GM23338 (cell line): ENCODE results near the gene CCNL1. TPM values are rescaled to one million over a fixed set of nuclear protein-coding genes. Genes with fewer than 3 reads are reported as not detected.

Experiments used
- ATAC-seq: fragments of 200-7000 bp; cut with Tn5 transposase; 3 replicates; pipeline ENCODE4 v1.9.1; 2020
- DNase-seq: peaks from one replicate; pipeline ENCODE4 v3.0.0-alpha.2; 2015; ENCODE audit warnings: low spot score
- H2AFZ ChIP-seq: fragments of 200-600 bp; sonication (generic); 2 replicates; pipeline ENCODE4 v1.8.0; 2016; ENCODE audit warnings: antibody characterized with exemption, mild to moderate bottlenecking, moderate library complexity
- H3F3A ChIP-seq: fragments of 200-600 bp; sonication (generic); replicated peaks from 2 replicates; pipeline ENCODE4 v1.8.0; 2017; ENCODE audit warnings: antibody characterized with exemption, mixed run types, low read depth
- H3K27ac ChIP-seq: fragments of 200-600 bp; sonication (generic); 2 replicates; pipeline ENCODE4 v1.6.1; 2016; ENCODE audit warnings: low read depth
- H3K27me3 ChIP-seq: fragments of 200-600 bp; sonication (generic); 2 replicates; pipeline ENCODE4 v1.8.0; 2016; ENCODE audit warnings: mild to moderate bottlenecking, mixed run types, moderate library complexity; ENCODE audit not compliant: insufficient read depth
- H3K36me3 ChIP-seq: fragments of 200-600 bp; sonication (generic); 2 replicates; pipeline ENCODE4 v1.8.0; 2016; ENCODE audit warnings: mild to moderate bottlenecking; ENCODE audit not compliant: insufficient read depth
- H3K4me1 ChIP-seq: fragments of 200-600 bp; sonication (generic); 2 replicates; pipeline ENCODE4 v1.8.0; 2016; ENCODE audit warnings: mild to moderate bottlenecking, moderate library complexity; ENCODE audit not compliant: insufficient read depth
- H3K4me2 ChIP-seq: fragments of 200-600 bp; sonication (generic); 2 replicates; pipeline ENCODE4 v1.7.1; 2017; ENCODE audit warnings: mixed run types
- H3K4me3 ChIP-seq: fragments of 200-600 bp; sonication (generic); 2 replicates; pipeline ENCODE4 v1.6.1; 2016; ENCODE audit warnings: mixed run types
- H3K79me2 ChIP-seq: fragments of 200-600 bp; sonication (generic); replicated peaks from 2 replicates; pipeline ENCODE4 v1.8.0; 2017; ENCODE audit warnings: mild to moderate bottlenecking; ENCODE audit not compliant: insufficient read depth
- H3K9me2 ChIP-seq: fragments of 200-600 bp; sonication (generic); 2 replicates; pipeline ENCODE4 v1.8.0; 2017; ENCODE audit not compliant: insufficient read depth
- H4K20me1 ChIP-seq: fragments of 200-600 bp; sonication (generic); replicated peaks from 2 replicates; pipeline ENCODE4 v1.8.0; 2017; ENCODE audit warnings: mild to moderate bottlenecking; ENCODE audit not compliant: insufficient read depth
- H3K27ac Mint-ChIP-seq: 2 replicates; pipeline ENCODE4 v1.8.0; 2020; ENCODE audit warnings: inconsistent platforms, mild to moderate bottlenecking, moderate library complexity, mixed read lengths
- H3K27me3 Mint-ChIP-seq: 3 replicates; pipeline ENCODE4 v1.8.0; 2022; ENCODE audit warnings: low read depth, mild to moderate bottlenecking, moderate library complexity, mixed read lengths, inconsistent platforms; ENCODE audit not compliant: insufficient read depth, poor library complexity
- H3K36me3 Mint-ChIP-seq: 3 replicates; pipeline ENCODE4 v1.8.0; 2021; ENCODE audit warnings: low read depth, mild to moderate bottlenecking, inconsistent platforms, moderate library complexity, mixed read lengths
- H3K4me1 Mint-ChIP-seq: 3 replicates; pipeline ENCODE4 v1.8.0; 2020; ENCODE audit warnings: mild to moderate bottlenecking, inconsistent platforms, mixed read lengths
- H3K4me3 Mint-ChIP-seq: 3 replicates; pipeline ENCODE4 v1.8.0; 2021; ENCODE audit warnings: moderate library complexity, mild to moderate bottlenecking, inconsistent platforms, mixed read lengths
- H3K9me3 Mint-ChIP-seq: 3 replicates; pipeline ENCODE4 v1.8.0; 2020; ENCODE audit warnings: moderate library complexity, mild to moderate bottlenecking, inconsistent platforms, mixed read lengths
- CREB1 ChIP-seq: fragments of 250-450 bp; sonication (Bioruptor Pico); IDR thresholded peaks from 2 replicates; pipeline ENCODE4 v1.5.0; 2020; ENCODE audit warnings: low read depth, mild to moderate bottlenecking, moderate library complexity
- EZH2 ChIP-seq: fragments of 200-600 bp; sonication (generic); IDR thresholded peaks from one replicate; pipeline ENCODE4 v1.8.0; 2017; ENCODE audit warnings: antibody characterized with exemption, mild to moderate bottlenecking, low read depth; ENCODE audit not compliant: unreplicated experiment
- EZH2phosphoT487 ChIP-seq: fragments of 200-600 bp; sonication (generic); IDR thresholded peaks from one replicate; pipeline ENCODE4 v1.8.1; 2018; ENCODE audit warnings: antibody characterized with exemption; ENCODE audit not compliant: unreplicated experiment
- JUNB ChIP-seq: IDR thresholded peaks from one replicate; pipeline ENCODE4 v1.6.1; 2016; ENCODE audit warnings: antibody characterized with exemption; ENCODE audit not compliant: unreplicated experiment
- NANOG ChIP-seq: IDR thresholded peaks from 2 replicates; pipeline ENCODE4 v1.6.1; 2016; ENCODE audit warnings: antibody characterized with exemption, borderline replicate concordance
- POLR2AphosphoS5 ChIP-seq: IDR thresholded peaks from 2 replicates; pipeline ENCODE4 v1.6.1; 2016; ENCODE audit warnings: antibody characterized with exemption, low read depth
- STAT1 ChIP-seq: IDR thresholded peaks from one replicate; pipeline ENCODE4 v1.6.1; 2016; ENCODE audit warnings: antibody characterized with exemption; ENCODE audit not compliant: unreplicated experiment
- ZNF114 ChIP-seq: fragments of 250-450 bp; sonication (Bioruptor Pico); IDR thresholded peaks from 2 replicates; pipeline ENCODE4 v1.5.0; 2020; ENCODE audit warnings: mild to moderate bottlenecking, moderate library complexity
- ZNF331 ChIP-seq: fragments of 250-450 bp; sonication (Bioruptor Pico); IDR thresholded peaks from 2 replicates; pipeline ENCODE4 v1.5.0; 2020; ENCODE audit warnings: low read depth, mild to moderate bottlenecking, moderate library complexity
- polyA plus RNA-seq: library from polyadenylated mRNA; unstranded; fragments of >200 nt; fragmentation: Nextera tagmentation; extraction: Ambion mirVana; gene quantifications from 2 replicates; pipeline ENCODE4 v1.2.1, GENCODE V29; 2016
- total RNA-seq: library from RNA; depleted of rRNA; stranded (reverse); fragments of >200 nt; shearing (Covaris generic); gene quantifications from 2 replicates; pipeline ENCODE4 v1.2.3, GENCODE V29; 2014
- TF ChIP-seq, protein P1 (sequence below): fragments of 250-450 bp; sonication (Bioruptor Pico); IDR thresholded peaks from 2 replicates; pipeline ENCODE4 v1.5.0; 2020; ENCODE audit warnings: mild to moderate bottlenecking, moderate library complexity
- TF ChIP-seq, protein P2 (sequence below): IDR thresholded peaks from 2 replicates; pipeline ENCODE4 v1.6.1; 2016; ENCODE audit warnings: antibody characterized with exemption
- TF ChIP-seq, protein P3 (sequence below): IDR thresholded peaks from one replicate; pipeline ENCODE4 v1.6.1; 2018; ENCODE audit warnings: antibody characterized with exemption; ENCODE audit not compliant: unreplicated experiment
- TF ChIP-seq, protein P4 (sequence below), 2 experiments: fragments of 200-600 bp in 1 of 2; sonication (generic) in 1 of 2; conservative IDR thresholded peaks; 2 replicates each; pipeline versions ENCODE4 v1.5.1 to v1.6.1; 2016 to 2017; ENCODE audit warnings: antibody characterized with exemption in 2 of 2, low read depth in 2 of 2, mild to moderate bottlenecking in 2 of 2, moderate library complexity in 1 of 2

The CCNL1 gene
- total and polyA plus RNA-seq, 2 experiments from 2014 or later: 108 to 134 TPM

DNA sequence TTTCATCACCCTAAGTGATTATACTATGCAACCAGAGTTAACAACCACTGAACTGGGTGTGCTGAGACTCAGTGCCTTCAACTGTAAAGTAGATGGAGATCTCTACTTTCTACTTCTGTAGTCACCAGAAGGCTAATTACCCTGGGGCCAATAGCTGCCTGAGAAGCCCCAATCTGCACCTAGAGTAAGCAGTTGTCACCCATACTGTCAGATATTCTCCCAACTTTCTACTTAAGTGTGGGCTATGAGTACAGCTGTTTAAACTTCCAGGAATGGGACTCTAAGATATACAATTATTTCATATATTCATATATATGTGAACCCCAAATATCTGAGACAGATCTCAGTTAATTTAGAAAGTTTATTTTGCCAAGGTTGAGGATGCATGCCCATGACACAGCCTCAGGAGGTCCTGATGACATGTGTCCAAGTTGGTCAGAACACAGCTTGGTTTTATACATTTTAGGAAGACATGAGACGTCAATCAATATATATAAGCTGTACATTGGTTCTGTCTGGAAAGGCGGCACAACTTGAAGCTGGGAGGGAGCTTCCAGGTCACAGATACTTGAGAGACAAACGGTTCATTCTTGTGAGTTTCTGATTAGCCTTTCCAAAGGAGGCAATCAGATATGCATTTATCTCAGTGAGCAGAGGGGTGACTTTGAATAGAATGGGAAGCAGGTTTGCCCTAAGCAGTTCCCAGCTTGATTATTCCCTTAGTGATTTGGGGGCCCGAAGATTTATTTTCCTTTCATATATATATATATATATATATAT, 41.9 kb downstream of the CCNL1 start:
- Histone ChIP-seq H2AFZ (no peak overlapping the region), H3F3A (0 out of 2 replicates have a peak, but pooled peaks cover 3% of the 10 kb centered on the region), H3K9me2 (no peaks in the 10 kb centered on the region; the same call in 1 of the 2 replicates), H3K4me2 (no peak overlapping the region), H3K79me2 (no peaks in the 10 kb centered on the region), H3K4me3 (no peak overlapping the region), H3K27ac (no peak overlapping the region), H4K20me1 (no peaks in the 10 kb centered on the region), H3K4me1 (no peaks in the 10 kb centered on the region), H3K36me3 (no peaks in the 10 kb centered on the region; the same call in 1 of the 2 replicates), H3K27me3 (peaks cover 5% of the 10 kb centered on the region; the same call in 1 of the 2 replicates)
- no peak for ATAC-seq
- no peaks in the 10 kb centered on the region for H3K36me3 Mint-ChIP-seq
- no peak overlapping the region for H3K4me3 Mint-ChIP-seq
- TF ChIP-seq ZNF114 (CRISPR knock-in tag) (no peak), STAT1 (no peak), EZH2phosphoT487 (no peak), NANOG (no peak), CREB1 (CRISPR knock-in tag) (no peak), ZNF331 (CRISPR knock-in tag) (no peak), POLR2AphosphoS5 (no peak), JUNB (no peak), EZH2 (no peak)
- TF ChIP-seq, protein P1, sequence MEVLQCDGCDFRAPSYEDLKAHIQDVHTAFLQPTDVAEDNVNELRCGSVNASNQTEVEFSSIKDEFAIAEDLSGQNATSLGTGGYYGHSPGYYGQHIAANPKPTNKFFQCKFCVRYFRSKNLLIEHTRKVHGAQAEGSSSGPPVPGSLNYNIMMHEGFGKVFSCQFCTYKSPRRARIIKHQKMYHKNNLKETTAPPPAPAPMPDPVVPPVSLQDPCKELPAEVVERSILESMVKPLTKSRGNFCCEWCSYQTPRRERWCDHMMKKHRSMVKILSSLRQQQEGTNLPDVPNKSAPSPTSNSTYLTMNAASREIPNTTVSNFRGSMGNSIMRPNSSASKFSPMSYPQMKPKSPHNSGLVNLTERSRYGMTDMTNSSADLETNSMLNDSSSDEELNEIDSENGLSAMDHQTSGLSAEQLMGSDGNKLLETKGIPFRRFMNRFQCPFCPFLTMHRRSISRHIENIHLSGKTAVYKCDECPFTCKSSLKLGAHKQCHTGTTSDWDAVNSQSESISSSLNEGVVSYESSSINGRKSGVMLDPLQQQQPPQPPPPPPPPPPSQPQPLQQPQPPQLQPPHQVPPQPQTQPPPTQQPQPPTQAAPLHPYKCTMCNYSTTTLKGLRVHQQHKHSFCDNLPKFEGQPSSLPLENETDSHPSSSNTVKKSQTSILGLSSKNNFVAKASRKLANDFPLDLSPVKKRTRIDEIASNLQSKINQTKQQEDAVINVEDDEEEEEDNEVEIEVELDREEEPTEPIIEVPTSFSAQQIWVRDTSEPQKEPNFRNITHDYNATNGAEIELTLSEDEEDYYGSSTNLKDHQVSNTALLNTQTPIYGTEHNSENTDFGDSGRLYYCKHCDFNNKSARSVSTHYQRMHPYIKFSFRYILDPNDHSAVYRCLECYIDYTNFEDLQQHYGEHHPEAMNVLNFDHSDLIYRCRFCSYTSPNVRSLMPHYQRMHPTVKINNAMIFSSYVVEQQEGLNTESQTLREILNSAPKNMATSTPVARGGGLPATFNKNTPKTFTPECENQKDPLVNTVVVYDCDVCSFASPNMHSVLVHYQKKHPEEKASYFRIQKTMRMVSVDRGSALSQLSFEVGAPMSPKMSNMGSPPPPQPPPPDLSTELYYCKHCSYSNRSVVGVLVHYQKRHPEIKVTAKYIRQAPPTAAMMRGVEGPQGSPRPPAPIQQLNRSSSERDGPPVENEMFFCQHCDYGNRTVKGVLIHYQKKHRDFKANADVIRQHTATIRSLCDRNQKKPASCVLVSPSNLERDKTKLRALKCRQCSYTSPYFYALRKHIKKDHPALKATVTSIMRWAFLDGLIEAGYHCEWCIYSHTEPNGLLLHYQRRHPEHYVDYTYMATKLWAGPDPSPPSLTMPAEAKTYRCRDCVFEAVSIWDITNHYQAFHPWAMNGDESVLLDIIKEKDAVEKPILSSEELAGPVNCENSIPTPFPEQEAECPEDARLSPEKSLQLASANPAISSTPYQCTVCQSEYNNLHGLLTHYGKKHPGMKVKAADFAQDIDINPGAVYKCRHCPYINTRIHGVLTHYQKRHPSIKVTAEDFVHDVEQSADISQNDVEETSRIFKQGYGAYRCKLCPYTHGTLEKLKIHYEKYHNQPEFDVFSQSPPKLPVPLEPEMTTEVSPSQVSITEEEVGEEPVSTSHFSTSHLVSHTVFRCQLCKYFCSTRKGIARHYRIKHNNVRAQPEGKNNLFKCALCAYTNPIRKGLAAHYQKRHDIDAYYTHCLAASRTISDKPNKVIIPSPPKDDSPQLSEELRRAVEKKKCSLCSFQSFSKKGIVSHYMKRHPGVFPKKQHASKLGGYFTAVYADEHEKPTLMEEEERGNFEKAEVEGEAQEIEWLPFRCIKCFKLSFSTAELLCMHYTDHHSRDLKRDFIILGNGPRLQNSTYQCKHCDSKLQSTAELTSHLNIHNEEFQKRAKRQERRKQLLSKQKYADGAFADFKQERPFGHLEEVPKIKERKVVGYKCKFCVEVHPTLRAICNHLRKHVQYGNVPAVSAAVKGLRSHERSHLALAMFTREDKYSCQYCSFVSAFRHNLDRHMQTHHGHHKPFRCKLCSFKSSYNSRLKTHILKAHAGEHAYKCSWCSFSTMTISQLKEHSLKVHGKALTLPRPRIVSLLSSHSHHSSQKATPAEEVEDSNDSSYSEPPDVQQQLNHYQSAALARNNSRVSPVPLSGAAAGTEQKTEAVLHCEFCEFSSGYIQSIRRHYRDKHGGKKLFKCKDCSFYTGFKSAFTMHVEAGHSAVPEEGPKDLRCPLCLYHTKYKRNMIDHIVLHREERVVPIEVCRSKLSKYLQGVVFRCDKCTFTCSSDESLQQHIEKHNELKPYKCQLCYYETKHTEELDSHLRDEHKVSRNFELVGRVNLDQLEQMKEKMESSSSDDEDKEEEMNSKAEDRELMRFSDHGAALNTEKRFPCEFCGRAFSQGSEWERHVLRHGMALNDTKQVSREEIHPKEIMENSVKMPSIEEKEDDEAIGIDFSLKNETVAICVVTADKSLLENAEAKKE: no peak
- TF ChIP-seq, protein P2, sequence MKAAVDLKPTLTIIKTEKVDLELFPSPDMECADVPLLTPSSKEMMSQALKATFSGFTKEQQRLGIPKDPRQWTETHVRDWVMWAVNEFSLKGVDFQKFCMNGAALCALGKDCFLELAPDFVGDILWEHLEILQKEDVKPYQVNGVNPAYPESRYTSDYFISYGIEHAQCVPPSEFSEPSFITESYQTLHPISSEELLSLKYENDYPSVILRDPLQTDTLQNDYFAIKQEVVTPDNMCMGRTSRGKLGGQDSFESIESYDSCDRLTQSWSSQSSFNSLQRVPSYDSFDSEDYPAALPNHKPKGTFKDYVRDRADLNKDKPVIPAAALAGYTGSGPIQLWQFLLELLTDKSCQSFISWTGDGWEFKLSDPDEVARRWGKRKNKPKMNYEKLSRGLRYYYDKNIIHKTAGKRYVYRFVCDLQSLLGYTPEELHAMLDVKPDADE: no peak
- TF ChIP-seq, protein P3, sequence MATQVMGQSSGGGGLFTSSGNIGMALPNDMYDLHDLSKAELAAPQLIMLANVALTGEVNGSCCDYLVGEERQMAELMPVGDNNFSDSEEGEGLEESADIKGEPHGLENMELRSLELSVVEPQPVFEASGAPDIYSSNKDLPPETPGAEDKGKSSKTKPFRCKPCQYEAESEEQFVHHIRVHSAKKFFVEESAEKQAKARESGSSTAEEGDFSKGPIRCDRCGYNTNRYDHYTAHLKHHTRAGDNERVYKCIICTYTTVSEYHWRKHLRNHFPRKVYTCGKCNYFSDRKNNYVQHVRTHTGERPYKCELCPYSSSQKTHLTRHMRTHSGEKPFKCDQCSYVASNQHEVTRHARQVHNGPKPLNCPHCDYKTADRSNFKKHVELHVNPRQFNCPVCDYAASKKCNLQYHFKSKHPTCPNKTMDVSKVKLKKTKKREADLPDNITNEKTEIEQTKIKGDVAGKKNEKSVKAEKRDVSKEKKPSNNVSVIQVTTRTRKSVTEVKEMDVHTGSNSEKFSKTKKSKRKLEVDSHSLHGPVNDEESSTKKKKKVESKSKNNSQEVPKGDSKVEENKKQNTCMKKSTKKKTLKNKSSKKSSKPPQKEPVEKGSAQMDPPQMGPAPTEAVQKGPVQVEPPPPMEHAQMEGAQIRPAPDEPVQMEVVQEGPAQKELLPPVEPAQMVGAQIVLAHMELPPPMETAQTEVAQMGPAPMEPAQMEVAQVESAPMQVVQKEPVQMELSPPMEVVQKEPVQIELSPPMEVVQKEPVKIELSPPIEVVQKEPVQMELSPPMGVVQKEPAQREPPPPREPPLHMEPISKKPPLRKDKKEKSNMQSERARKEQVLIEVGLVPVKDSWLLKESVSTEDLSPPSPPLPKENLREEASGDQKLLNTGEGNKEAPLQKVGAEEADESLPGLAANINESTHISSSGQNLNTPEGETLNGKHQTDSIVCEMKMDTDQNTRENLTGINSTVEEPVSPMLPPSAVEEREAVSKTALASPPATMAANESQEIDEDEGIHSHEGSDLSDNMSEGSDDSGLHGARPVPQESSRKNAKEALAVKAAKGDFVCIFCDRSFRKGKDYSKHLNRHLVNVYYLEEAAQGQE: no peak
- TF ChIP-seq, protein P4, sequence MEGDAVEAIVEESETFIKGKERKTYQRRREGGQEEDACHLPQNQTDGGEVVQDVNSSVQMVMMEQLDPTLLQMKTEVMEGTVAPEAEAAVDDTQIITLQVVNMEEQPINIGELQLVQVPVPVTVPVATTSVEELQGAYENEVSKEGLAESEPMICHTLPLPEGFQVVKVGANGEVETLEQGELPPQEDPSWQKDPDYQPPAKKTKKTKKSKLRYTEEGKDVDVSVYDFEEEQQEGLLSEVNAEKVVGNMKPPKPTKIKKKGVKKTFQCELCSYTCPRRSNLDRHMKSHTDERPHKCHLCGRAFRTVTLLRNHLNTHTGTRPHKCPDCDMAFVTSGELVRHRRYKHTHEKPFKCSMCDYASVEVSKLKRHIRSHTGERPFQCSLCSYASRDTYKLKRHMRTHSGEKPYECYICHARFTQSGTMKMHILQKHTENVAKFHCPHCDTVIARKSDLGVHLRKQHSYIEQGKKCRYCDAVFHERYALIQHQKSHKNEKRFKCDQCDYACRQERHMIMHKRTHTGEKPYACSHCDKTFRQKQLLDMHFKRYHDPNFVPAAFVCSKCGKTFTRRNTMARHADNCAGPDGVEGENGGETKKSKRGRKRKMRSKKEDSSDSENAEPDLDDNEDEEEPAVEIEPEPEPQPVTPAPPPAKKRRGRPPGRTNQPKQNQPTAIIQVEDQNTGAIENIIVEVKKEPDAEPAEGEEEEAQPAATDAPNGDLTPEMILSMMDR (conservative IDR thresholded peaks at IDR 0.05; ENCODE audit: low read depth in 2 of 2): no peak
- H3K4me1 Mint-ChIP-seq: no peaks in the 10 kb centered on the region
- H3K9me3 Mint-ChIP-seq: no peaks in the 10 kb centered on the region
- H3K27me3 Mint-ChIP-seq: peaks cover 2% of the 10 kb centered on the region
- no peak for DNase-seq
- H3K27ac Mint-ChIP-seq: no peak overlapping the region
